Naive thymus-derived CD8-positive, alpha-beta T cell (primary cell): Measurements from ENCODE around the gene ARHGAP26. TPM values are rescaled to one million over a fixed set of nuclear protein-coding genes. Genes with fewer than 3 reads are reported as not detected.

Experiments used
- ATAC-seq, 2 donors: fragments of 150-1000 bp; cut with Tn5 transposase in 1 of 2; sonication (Bioruptor Pico), chemical (Tn5 transposase) in 1 of 2; 1 replicate in 1 of 2; 2 replicates in 1 of 2; pipeline ENCODE4 v1.10.0; 2021; ENCODE audit warnings: mild to moderate bottlenecking in 2 of 2, moderate library complexity in 2 of 2
- POLR2A ChIA-PET: fragments of 350-600 bp; sonication (Branson Sonifier 250); formaldehyde crosslinking; loops from one replicate; lab custom pipeline; 2021; ENCODE audit warnings: antibody characterized with exemption; lab: Charles Lee
- DNase-seq, 10 donors: peaks; one replicate each; pipeline versions ENCODE4 v3.0.0 to v3.0.0-alpha.2; 2020 to 2022
- H3K27ac Mint-ChIP-seq, 10 donors: one replicate each; pipeline ENCODE4 v1.8.0; 2020 to 2022; ENCODE audit warnings: mild to moderate bottlenecking in 10 of 10, mixed read lengths in 10 of 10, moderate library complexity in 4 of 10, inconsistent platforms in 1 of 10
- H3K27me3 Mint-ChIP-seq, 5 donors: one replicate each; pipeline ENCODE4 v1.8.0; 2021 to 2022; ENCODE audit warnings: mixed read lengths in 5 of 5
- H3K36me3 Mint-ChIP-seq, 3 donors: one replicate each; pipeline ENCODE4 v1.8.0; 2020 to 2022; ENCODE audit warnings: mixed read lengths in 3 of 3, mild to moderate bottlenecking in 2 of 3, inconsistent platforms in 1 of 3
- H3K4me1 Mint-ChIP-seq, 4 donors: one replicate each; pipeline ENCODE4 v1.8.0; 2021 to 2022; ENCODE audit warnings: mixed read lengths in 4 of 4
- H3K4me3 Mint-ChIP-seq, 10 donors: one replicate each; pipeline ENCODE4 v1.8.0; 2020 to 2022; ENCODE audit warnings: mild to moderate bottlenecking in 10 of 10, mixed read lengths in 10 of 10, moderate library complexity in 6 of 10, inconsistent platforms in 1 of 10
- H3K9me3 Mint-ChIP-seq, 9 donors: one replicate each; pipeline ENCODE4 v1.8.0; 2020 to 2022; ENCODE audit warnings: mixed read lengths in 9 of 9, mild to moderate bottlenecking in 3 of 9, inconsistent platforms in 1 of 9, moderate library complexity in 1 of 9
- polyA plus RNA-seq, 3 donors: library from polyadenylated mRNA; unstranded; fragments of 300-500 nt; fragmentation: Illumina TruSeq; gene quantifications; one replicate each; pipeline ENCODE4 v1.2.3, GENCODE V29; 2021
- total RNA-seq, 8 experiments: library from RNA in 2 of 8; stranded (reverse) in 2 of 8; gene quantifications; one replicate each; pipeline ENCODE4 v1.2.3 and lab custom pipeline; 2021 to 2026

Gene ARHGAP26
- total and polyA plus RNA-seq, 5 experiments from 2014 or later: 9.1 to 30.5 (median 15.7) TPM

DNA sequence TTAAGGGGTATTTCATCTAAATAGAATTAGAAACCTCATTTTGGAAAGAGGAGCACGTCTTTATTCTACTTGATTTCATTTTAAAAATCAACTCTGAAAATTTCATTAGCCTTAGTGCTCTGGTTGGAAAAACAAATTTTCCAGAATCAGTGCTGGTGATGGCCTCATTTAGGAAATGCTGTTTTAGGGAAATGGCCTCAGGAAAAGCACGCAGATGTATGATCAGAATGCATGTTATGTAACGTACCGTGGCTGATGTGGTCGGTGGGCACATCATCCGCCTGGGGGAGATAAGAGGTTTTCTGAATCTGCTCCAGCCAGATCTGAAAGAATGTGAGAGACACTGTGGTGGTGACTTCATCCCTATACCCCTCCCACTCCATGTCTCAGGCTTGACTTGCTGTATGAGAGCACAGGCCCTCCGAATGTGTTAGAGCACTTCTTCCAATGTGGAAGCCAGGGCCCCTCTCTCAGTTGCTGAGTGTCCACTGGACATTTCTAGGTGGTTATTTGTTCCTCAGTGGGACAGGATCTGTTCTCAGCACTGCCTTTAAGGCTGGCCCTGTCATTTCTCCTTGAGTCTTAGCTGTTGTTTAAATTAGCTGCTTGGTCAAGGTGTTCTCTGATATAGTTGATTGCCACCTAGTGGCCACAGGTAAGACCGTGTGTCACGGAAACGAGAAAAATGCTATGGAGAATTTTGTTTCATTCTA lies 96.5 kb downstream of the ARHGAP26 start:
- POLR2A ChIA-PET: interaction anchor here (0.7 to 1.5 kb wide), 3 partner anchors 55 to 117 kb away, joined by 3 to 22 read pairs (median 4); partner anchors contain the start of gene ARHGAP26
- Mint-ChIP-seq H3K9me3 (no peaks in the 10 kb centered on the region), H3K27me3 (no peaks in the 10 kb centered on the region), H3K4me3 (no peak overlapping the region), H3K27ac (peak overlapping the region in 6 of 10 donors; percentile 6 to 71 (median 32)), H3K36me3 (no peaks in the 10 kb centered on the region), H3K4me1 (peaks cover 37 to 68% (median 56%) of the 10 kb centered on the region in 4 donors)
- DNase-seq: peak in 9 of 10 donors; percentile 18 to 68 (median 44)
- peak; percentile 75 to 88 for ATAC-seq

DNA sequence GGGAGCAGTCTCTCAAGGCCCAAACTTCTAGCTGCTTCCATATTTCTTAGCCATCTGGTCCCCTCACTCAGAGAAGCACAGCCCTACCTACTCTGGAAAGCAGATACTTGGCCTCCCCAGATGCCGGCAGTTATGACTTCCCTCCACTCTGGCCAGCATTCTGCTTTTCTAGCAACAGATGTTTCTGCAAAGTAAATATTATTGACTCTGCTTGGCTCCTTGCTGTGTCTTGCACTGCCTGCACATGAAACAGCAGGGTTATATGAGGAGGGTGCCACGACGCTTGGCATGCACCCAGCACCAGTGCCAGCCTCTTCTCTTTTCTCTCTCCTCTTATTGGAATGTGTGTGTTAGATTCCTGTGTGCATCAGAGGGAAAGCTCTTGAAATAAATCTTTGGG lies 99.7 kb downstream of the ARHGAP26 start:
- ATAC-seq: no peak
- no peak for DNase-seq
- Mint-ChIP-seq H3K4me3 (no peak overlapping the region), H3K36me3 (peaks cover 0 to 9% (median 4%) of the 10 kb centered on the region in 3 donors), H3K27me3 (no peaks in the 10 kb centered on the region), H3K4me1 (peaks cover 25 to 43% (median 37%) of the 10 kb centered on the region in 4 donors), H3K9me3 (no peaks in the 10 kb centered on the region), H3K27ac (peak overlapping the region in 1 of 10 donors; percentile 49)
- POLR2A ChIA-PET: interaction anchor here (1.4 kb wide), 1 partner anchor 99 kb away, joined by 6 read pairs; the partner anchor contains the start of gene ARHGAP26

DNA sequence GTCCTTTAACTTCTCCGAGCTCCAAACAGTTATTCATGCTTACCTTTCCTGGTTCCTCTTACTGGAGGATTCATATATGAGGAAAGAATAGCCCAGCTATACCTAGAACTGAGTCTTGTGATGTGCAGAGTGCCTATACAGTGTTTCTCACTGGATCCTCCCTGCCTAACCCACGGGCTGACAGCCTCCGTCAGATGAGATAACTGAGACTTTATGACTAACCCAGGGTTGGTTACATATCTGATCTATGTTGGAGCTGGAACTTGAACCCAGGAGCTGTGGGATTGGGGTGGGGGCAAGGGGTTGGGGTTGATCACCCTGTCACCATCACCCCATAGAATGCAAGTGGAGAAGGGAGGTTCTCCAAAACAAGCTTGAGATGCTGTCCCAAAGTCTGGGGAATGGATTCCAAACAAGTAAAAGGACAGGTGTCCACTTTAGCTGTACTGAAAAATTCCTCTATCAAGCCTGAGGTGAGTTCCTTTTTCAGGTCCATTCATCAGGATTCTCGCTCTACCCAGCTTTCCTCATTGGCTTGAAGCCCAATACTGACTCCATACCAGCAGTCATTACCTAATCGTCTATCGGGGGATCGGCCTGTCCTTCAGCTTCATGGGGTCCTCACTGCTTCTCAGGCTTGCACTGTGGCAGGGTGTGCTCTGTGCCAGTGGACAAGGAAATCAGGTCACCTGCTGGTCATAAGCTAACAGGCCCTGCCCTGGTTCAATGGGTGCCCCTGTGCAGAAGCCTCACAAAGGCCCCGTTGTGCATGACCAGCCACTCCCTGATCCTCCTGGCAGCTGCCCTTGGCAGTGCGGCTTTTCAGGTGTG lies 100.6 kb downstream of the ARHGAP26 start:
- H3K4me1 Mint-ChIP-seq: peaks cover 24 to 40% (median 30%) of the 10 kb centered on the region in 4 donors

DNA sequence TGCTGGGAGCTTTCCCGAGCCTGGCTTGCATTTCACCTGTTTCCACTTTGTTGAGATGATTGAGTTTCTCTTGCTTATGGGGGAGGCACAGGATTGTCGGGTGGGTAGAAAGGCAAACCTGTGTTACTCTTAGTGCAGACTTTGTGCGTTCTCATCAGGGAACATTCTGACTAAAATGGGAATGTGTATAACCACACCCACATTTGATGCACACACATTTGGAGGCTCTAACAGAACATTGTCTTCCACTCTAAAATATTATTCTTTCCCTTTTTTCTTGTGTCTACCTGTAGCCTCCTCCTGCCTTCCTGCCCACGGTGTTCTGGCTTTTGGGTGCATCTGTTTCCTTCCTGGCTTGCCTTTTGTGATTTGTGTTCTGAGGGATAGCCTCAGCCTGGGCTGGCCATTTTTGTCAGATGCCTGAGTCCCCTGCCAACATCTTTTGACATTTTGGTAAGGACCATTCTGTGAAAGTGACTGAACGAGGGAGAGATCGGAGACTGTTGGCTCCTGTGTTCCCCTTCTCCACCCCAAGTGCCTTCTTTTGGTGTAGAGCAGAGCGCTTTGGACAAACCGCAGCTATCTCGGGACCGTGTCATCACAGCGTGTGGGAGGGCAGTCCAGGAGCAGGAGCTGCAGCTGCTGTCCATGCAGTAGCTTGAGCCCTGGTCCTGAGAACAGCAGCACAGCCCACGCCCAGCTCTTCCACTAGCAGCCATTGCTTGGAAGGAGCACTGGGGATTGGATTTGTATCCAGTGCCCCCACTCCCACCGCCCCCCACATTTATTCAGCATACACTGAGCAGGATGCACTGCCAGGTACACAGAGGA lies 101.4 kb downstream of the ARHGAP26 start:
- ATAC-seq: no peak
- peaks cover 0 to 18% (median 8%) of the 10 kb centered on the region in 3 donors for H3K36me3 Mint-ChIP-seq
- H3K27me3 Mint-ChIP-seq: no peaks in the 10 kb centered on the region
- POLR2A ChIA-PET: interaction anchor here (1.4 kb wide), 1 partner anchor 101 kb away, joined by 6 read pairs; the partner anchor contains the start of gene ARHGAP26
- H3K27ac Mint-ChIP-seq: peak overlapping the region in 2 of 10 donors; percentile 15 to 22
- H3K4me3 Mint-ChIP-seq: no peak overlapping the region
- DNase-seq: no peak
- H3K4me1 Mint-ChIP-seq: peaks cover 21 to 39% (median 28%) of the 10 kb centered on the region in 4 donors
- H3K9me3 Mint-ChIP-seq: no peaks in the 10 kb centered on the region

More for the DNA sequence above, 100.6 kb downstream of the ARHGAP26 start:
- Mint-ChIP-seq H3K36me3 (peaks cover 0 to 14% (median 8%) of the 10 kb centered on the region in 3 donors), H3K27me3 (no peaks in the 10 kb centered on the region), H3K4me3 (no peak overlapping the region), H3K9me3 (no peaks in the 10 kb centered on the region), H3K27ac (peak overlapping the region in 5 of 10 donors; percentile 22 to 72 (median 63))
- POLR2A ChIA-PET: interaction anchor here (1.4 kb wide), 1 partner anchor 100 kb away, joined by 6 read pairs; the partner anchor contains the start of gene ARHGAP26
- DNase-seq (no peak), ATAC-seq (no peak)

DNA sequence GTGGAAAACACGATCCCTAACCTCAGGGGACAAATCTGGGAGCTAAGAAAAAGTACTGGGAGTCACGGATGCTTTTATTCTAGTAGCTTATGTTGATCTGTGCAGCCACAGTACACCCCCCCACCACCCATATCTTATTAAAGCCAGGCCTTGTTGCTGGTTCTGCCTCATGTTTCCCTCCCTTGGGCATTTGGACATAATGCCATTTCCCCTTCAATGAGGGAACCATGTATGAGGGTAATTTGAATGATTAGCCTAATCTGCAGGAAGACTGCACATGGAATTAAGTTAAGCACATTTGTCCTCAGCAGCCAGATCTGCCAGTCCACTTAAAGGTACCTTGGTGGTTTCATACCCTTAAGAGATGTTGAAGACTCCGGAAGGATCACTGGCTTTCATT lies 102.0 kb downstream of the ARHGAP26 start:
- Mint-ChIP-seq H3K9me3 (no peaks in the 10 kb centered on the region), H3K36me3 (peaks cover 0 to 23% (median 8%) of the 10 kb centered on the region in 3 donors), H3K4me1 (peaks cover 16 to 32% (median 22%) of the 10 kb centered on the region in 4 donors), H3K4me3 (no peak overlapping the region), H3K27me3 (no peaks in the 10 kb centered on the region), H3K27ac (peak overlapping the region in 1 of 10 donors; percentile 37)
- POLR2A ChIA-PET: no interaction called here
- DNase-seq (no peak), ATAC-seq (no peak)

DNA sequence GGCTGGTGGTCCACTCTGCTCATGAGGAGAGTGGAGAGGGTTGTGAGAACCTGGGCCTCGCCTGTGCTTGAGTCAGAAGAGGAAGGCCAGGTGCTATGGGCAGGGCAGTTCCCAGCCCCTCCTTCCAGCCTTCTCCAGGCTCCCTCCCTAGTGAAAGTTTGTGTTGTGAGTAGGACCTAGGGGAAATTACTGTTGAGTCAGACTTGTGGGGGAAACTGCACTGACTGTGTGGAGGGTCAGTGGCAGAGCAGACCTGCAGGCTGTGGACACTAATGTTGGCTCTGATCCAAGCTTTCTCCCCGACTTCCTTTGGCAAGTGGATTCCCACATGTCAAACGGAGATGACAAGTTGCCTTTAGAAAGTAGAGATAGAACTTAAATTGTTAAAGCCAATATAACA lies 102.6 kb downstream of the ARHGAP26 start:
- no peak for DNase-seq
- no peaks in the 10 kb centered on the region for H3K9me3 Mint-ChIP-seq
- H3K27ac Mint-ChIP-seq: peak overlapping the region in 1 of 10 donors; percentile 37
- H3K36me3 Mint-ChIP-seq: peaks cover 0 to 24% (median 8%) of the 10 kb centered on the region in 3 donors
- no peak overlapping the region for H3K4me3 Mint-ChIP-seq
- H3K27me3 Mint-ChIP-seq: no peaks in the 10 kb centered on the region
- ATAC-seq: no peak
- peaks cover 13 to 26% (median 18%) of the 10 kb centered on the region in 4 donors for H3K4me1 Mint-ChIP-seq
- POLR2A ChIA-PET: no interaction called here

DNA sequence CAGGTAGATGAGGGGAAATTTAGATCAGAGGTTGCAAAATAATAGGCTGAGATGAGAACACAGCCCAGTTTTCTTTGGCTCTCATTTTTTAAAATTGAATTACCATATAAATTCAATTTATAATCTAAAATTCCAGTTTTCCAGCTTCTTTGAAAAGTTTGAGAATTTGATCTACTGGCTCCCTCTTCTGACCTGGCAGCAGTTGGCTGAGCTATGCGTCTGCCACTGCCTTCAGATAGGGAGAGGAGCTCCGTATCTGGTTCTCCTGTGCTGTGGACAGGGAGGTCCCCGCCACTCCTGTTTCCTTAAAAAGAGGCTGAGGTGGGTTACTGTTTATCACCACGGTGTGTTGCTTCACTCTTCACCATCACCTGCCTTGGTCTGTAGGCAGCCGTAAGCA lies 103.7 kb downstream of the ARHGAP26 start:
- no peaks in the 10 kb centered on the region for H3K27me3 Mint-ChIP-seq
- POLR2A ChIA-PET: no interaction called here
- ATAC-seq: no peak
- H3K9me3 Mint-ChIP-seq: no peaks in the 10 kb centered on the region
- H3K4me3 Mint-ChIP-seq: no peak overlapping the region
- peaks cover 0 to 24% (median 8%) of the 10 kb centered on the region in 3 donors for H3K36me3 Mint-ChIP-seq
- H3K27ac Mint-ChIP-seq: no peak overlapping the region
- no peak for DNase-seq
- H3K4me1 Mint-ChIP-seq: peaks cover 8 to 18% (median 13%) of the 10 kb centered on the region in 4 donors

DNA sequence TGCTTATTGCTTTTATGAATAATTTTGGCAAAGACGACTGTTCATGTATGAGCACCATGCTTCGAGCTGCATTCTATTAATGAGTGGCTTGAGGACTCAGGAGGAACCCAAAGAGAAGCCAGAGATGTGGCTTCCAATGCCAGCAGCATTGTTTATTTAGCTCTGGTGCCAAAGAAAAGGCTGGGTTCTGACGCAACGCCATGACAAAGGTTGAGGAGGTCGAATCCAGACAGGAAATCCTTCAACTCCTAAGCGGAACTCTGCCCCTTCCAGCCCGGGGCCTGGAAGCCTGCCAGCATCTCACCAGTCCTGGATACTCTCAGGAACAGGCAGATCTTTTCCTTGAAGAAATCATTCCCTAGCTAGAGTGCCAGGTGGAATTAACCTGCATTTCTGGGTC lies 104.4 kb downstream of the ARHGAP26 start:
- no peak for DNase-seq
- Mint-ChIP-seq H3K27ac (no peak overlapping the region), H3K27me3 (no peaks in the 10 kb centered on the region), H3K4me1 (peaks cover 6 to 18% (median 11%) of the 10 kb centered on the region in 4 donors), H3K36me3 (peaks cover 0 to 26% (median 8%) of the 10 kb centered on the region in 3 donors), H3K9me3 (no peaks in the 10 kb centered on the region), H3K4me3 (no peak overlapping the region)
- ATAC-seq: no peak
- POLR2A ChIA-PET: no interaction called here

DNA sequence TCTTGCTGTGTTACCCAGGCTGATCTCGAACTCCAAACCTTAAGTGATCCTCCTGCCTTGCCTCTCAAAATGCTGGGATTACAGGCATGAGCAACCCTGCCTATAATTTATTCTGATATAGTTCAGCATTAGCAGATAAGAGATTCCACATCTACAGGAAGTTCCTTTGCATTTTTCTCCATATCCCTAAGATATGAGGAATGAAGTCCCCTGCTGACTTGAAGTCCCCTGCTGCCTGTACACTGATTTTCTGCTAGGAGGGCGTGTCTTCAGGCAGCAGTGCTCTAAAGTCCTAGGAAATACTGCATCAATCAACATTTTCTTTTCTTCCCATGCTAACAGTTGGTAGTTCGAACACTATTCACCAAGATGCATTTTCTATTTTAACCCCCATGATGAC lies 105.8 kb downstream of the ARHGAP26 start:
- H3K27ac Mint-ChIP-seq: no peak overlapping the region

DNA sequence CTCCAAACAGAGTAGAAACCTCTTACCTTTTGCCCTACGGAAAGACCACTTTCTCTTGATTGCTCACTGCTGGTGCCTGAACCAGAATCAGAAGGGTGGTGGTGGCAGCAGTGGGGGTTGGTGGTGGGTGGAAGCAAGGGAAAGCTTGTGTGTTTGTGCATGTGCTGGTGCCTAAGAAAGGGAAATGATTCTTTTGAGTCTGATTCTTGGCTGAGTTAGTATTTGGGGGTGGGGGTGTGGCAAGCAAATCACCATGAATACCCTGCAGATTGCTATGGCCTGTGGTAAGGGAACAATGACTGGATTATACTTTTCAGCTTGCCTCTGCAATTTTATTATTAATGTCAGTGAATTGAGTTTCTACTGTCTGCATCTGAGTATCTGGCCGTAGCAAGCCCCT lies 106.6 kb downstream of the ARHGAP26 start:
- Mint-ChIP-seq H3K4me1 (peaks cover 0 to 7% (median 2%) of the 10 kb centered on the region in 4 donors), H3K27ac (peak overlapping the region in 1 of 10 donors; percentile 47)
- POLR2A ChIA-PET: no interaction called here

More for the DNA sequence above, 105.8 kb downstream of the ARHGAP26 start:
- POLR2A ChIA-PET: no interaction called here
- Mint-ChIP-seq H3K27me3 (no peaks in the 10 kb centered on the region), H3K36me3 (peaks cover 0 to 29% (median 11%) of the 10 kb centered on the region in 3 donors), H3K4me3 (no peak overlapping the region), H3K9me3 (no peaks in the 10 kb centered on the region), H3K4me1 (peaks cover 5 to 9% (median 7%) of the 10 kb centered on the region in 4 donors)
- no peak for ATAC-seq
- DNase-seq: no peak

DNA sequence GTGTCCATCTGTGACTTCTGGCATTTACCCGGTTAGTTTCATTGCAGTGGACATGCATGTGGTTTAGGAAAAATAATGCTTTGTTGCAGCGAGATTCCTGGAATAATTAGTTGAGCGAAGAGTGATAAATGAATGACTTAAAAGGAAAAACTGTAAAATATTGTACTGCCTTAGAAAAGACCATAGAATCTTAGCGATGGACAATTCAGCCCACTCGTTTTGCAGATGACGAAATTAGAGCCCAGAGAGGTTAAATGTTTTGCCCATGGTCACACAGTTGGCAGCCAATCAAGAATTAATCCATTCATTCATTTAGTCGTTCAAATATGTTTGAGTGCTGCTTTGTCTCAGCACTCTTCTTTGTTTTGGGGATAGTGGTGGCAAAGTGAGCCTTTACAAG lies 107.9 kb downstream of the ARHGAP26 start:
- POLR2A ChIA-PET: no interaction called here
- DNase-seq (no peak), ATAC-seq (no peak)
- Mint-ChIP-seq H3K27ac (peak overlapping the region in 2 of 10 donors; percentile 15 to 50), H3K4me3 (no peak overlapping the region), H3K27me3 (no peaks in the 10 kb centered on the region), H3K36me3 (peaks cover 0 to 44% (median 16%) of the 10 kb centered on the region in 3 donors), H3K4me1 (peaks cover 0 to 7% (median 0%) of the 10 kb centered on the region in 4 donors), H3K9me3 (no peaks in the 10 kb centered on the region)

More for the DNA sequence above, 106.6 kb downstream of the ARHGAP26 start:
- Mint-ChIP-seq H3K4me3 (no peak overlapping the region), H3K36me3 (peaks cover 0 to 33% (median 13%) of the 10 kb centered on the region in 3 donors), H3K27me3 (no peaks in the 10 kb centered on the region), H3K9me3 (no peaks in the 10 kb centered on the region)
- DNase-seq (no peak), ATAC-seq (no peak)

DNA sequence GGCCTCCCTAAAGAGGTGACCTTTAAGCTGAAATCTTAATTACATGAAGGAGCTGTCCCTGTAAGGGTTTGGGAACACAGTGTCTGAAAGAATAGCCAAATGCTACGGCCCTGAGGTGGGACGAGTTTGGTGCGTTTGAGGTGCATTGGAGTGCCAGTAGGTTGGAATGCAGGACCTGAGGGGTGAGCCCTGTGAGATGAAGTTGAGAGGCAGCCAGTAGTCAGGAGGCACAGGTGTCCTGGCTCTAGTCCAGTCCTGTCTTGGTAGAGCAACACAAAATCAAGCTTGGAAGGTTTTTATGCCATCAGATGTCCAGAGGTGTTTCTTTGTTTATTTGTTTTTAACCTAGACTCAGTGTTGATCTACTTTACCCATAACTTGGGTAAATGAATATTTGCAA lies 108.5 kb downstream of the ARHGAP26 start:
- H3K9me3 Mint-ChIP-seq: no peaks in the 10 kb centered on the region

More for the DNA sequence above, 108.5 kb downstream of the ARHGAP26 start:
- POLR2A ChIA-PET: no interaction called here
- ATAC-seq (no peak), DNase-seq (no peak)
- Mint-ChIP-seq H3K27ac (peak overlapping the region in 6 of 10 donors; percentile 1 to 50 (median 20)), H3K27me3 (no peaks in the 10 kb centered on the region), H3K4me1 (peaks cover 0 to 8% (median 0%) of the 10 kb centered on the region in 4 donors), H3K4me3 (no peak overlapping the region), H3K36me3 (peaks cover 0 to 44% (median 16%) of the 10 kb centered on the region in 3 donors)
